Transverse colon (tissue), 4 donors: ENCODE results near the gene FILIP1L. TPM values are rescaled to one million over a fixed set of nuclear protein-coding genes. Genes with fewer than 3 reads are reported as not detected.

Experiments used
- DNase-seq: peaks from one replicate; pipeline ENCODE4 v3.0.0-alpha.2; 2019
- H3K27ac ChIP-seq, 4 donors: fragments of 200-600 bp; sonication (generic); 2 replicates each; pipeline ENCODE4 v1.5.1; 2016 to 2018; ENCODE audit warnings: inconsistent platforms in 4 of 4
- H3K27me3 ChIP-seq: fragments of 200-600 bp; sonication (generic); 2 replicates; pipeline ENCODE4 v1.5.1; 2017; ENCODE audit warnings: inconsistent platforms
- H3K36me3 ChIP-seq, 4 donors: fragments of 200-600 bp; sonication (generic); 2 replicates each; pipeline ENCODE4 v1.5.1; 2017 to 2019; ENCODE audit warnings: inconsistent platforms in 4 of 4
- H3K4me1 ChIP-seq, 4 donors: fragments of 200-600 bp; sonication (generic); 2 replicates each; pipeline ENCODE4 v1.5.1; 2017 to 2020; ENCODE audit warnings: inconsistent platforms in 4 of 4
- H3K4me3 ChIP-seq, 4 donors: fragments of 200-600 bp; sonication (generic); 1 replicate in 1 of 4; 2 replicates in 3 of 4; pipeline versions ENCODE4 v1.5.1 to v1.6.1; 2017 to 2019; ENCODE audit warnings: inconsistent platforms in 4 of 4
- H3K9me3 ChIP-seq, 2 donors: fragments of 200-600 bp; sonication (generic); 2 replicates each; pipeline ENCODE4 v1.5.1; 2017 to 2019; ENCODE audit warnings: inconsistent platforms in 2 of 2
- EP300 ChIP-seq: sonication (generic); formaldehyde crosslinking; IDR thresholded peaks from one replicate; pipeline ENCODE4 v1.6.1; 2017; ENCODE audit warnings: antibody characterized with exemption, low read depth
- POLR2A ChIP-seq: fragments of 450-650 bp; IDR thresholded peaks from one replicate; pipeline ENCODE4 v1.6.1; 2016; ENCODE audit warnings: antibody characterized with exemption, mild to moderate bottlenecking, moderate library complexity
- POLR2AphosphoS5 ChIP-seq, 3 donors: sonication (generic); formaldehyde crosslinking; IDR thresholded peaks; one replicate each; pipeline ENCODE4 v1.6.1; 2016; ENCODE audit warnings: antibody characterized with exemption in 3 of 3
- WGBS, 2 donors: methylation state at CpG; one replicate each; pipeline ENCODE4 v1.1.5; 2018; ENCODE audit warnings: low coverage in 1 of 2; 5-methylcytosine and 5-hydroxymethylcytosine counted together
- in situ Hi-C, 4 donors: fragments of 200-750 bp; cut with MboI; loops; one replicate each; pipeline versions ENCODE4 v1.15.0 to v1.15.1; 2017; ENCODE audit warnings: low sequenced_read_pairs in 3 of 4, low pct_ligation_motif_present in 1 of 4, low pct_unique_long_range_greater_than_20kb in 1 of 4
- intact Hi-C: fragments of 100-400 bp; cut with DNase I; formaldehyde crosslinking; loops from one replicate; pipeline ENCODE4 v1.15.1; 2023; ENCODE audit warnings: low total_unique reads
- total RNA-seq, 4 donors: library from RNA; depleted of rRNA; stranded (reverse); fragments of >200 nt; gene quantifications; one replicate each; pipeline ENCODE4 v1.1.0, GENCODE V29; 2016
- TF ChIP-seq, protein P1 (sequence below), 5 experiments: fragments of 200-600 bp in 3 of 5; fragments of 450-650 bp in 2 of 5; sonication (generic) in 3 of 5; IDR thresholded peaks; 1 replicate in 2 of 5; 2 replicates in 3 of 5; pipeline ENCODE4 v1.5.1; 2016 to 2017; ENCODE audit warnings: antibody characterized with exemption in 5 of 5, inconsistent platforms in 3 of 5, mild to moderate bottlenecking in 2 of 5, moderate library complexity in 1 of 5

Gene FILIP1L
- total RNA-seq, 4 donors from 2014 or later = 12.3 to 38.2 (median 26.9) TPM

DNA sequence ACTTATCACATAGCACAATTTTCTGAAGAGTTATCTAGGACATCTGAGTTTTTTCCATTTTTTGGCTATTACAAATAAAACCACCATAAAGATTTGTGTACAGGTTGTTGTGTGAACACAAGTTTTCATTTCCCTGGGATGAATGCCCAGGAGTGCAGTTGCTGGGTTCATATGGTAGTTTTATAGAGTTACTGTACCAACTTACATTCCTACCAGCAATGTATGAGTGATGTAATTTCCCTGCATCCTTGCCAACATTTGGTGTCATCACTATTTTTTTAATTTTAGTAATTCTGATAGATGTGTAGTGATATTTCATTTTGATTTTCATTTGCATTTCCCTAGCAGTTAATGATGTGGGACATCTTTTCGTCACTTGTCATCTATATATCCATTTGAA is 20.5 kb downstream of the FILIP1L start:
- DNase-seq = no peak
- Histone ChIP-seq H3K4me1 (peaks cover 0 to 18% (median 5%) of the 10 kb centered on the region in 4 donors), H3K36me3 (no peaks in the 10 kb centered on the region), H3K27me3 (no peaks in the 10 kb centered on the region), H3K9me3 (no peaks in the 10 kb centered on the region), H3K4me3 (no peak overlapping the region), H3K27ac (no peak overlapping the region)
- 100% methylated on average over 1 of the region's 1 CpG for WGBS, 2 donors
- TF ChIP-seq POLR2AphosphoS5 (IDR thresholded peaks at IDR 0.05) (no peak), EP300 (no peak), POLR2A (no peak)
- TF ChIP-seq, protein P1, sequence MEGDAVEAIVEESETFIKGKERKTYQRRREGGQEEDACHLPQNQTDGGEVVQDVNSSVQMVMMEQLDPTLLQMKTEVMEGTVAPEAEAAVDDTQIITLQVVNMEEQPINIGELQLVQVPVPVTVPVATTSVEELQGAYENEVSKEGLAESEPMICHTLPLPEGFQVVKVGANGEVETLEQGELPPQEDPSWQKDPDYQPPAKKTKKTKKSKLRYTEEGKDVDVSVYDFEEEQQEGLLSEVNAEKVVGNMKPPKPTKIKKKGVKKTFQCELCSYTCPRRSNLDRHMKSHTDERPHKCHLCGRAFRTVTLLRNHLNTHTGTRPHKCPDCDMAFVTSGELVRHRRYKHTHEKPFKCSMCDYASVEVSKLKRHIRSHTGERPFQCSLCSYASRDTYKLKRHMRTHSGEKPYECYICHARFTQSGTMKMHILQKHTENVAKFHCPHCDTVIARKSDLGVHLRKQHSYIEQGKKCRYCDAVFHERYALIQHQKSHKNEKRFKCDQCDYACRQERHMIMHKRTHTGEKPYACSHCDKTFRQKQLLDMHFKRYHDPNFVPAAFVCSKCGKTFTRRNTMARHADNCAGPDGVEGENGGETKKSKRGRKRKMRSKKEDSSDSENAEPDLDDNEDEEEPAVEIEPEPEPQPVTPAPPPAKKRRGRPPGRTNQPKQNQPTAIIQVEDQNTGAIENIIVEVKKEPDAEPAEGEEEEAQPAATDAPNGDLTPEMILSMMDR (IDR thresholded peaks at IDR 0.05) = no peak
- in situ Hi-C loops (no loop called here), intact Hi-C loops (no loop called here)

DNA sequence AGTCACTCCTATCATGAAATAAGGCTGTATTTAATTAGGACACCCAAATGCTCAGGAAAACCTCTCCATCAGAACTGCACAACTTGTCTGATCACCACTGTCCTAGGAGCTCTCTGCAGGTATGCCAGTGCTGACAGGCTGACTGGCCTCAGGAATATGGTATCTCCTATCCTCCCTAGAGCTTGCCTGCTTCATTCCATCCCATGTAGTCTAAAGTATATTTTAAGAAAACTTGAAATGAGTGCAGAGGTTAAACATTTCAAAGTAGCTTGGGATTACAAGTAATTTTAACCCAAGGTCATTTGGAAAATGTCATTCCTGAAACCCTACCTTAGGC is 23.7 kb downstream of the FILIP1L start:
- H3K4me1 ChIP-seq = peaks cover 0 to 7% (median 2%) of the 10 kb centered on the region in 4 donors
- no peak overlapping the region for H3K27ac ChIP-seq
- no peaks in the 10 kb centered on the region for H3K9me3 ChIP-seq
- no peaks in the 10 kb centered on the region for H3K27me3 ChIP-seq
- intact Hi-C loops = no loop called here
- in situ Hi-C loops = no loop called here
- no peak overlapping the region for H3K4me3 ChIP-seq
- H3K36me3 ChIP-seq = no peaks in the 10 kb centered on the region
- DNase-seq = no peak
- TF ChIP-seq POLR2AphosphoS5 (IDR thresholded peaks at IDR 0.05) = no peak

DNA sequence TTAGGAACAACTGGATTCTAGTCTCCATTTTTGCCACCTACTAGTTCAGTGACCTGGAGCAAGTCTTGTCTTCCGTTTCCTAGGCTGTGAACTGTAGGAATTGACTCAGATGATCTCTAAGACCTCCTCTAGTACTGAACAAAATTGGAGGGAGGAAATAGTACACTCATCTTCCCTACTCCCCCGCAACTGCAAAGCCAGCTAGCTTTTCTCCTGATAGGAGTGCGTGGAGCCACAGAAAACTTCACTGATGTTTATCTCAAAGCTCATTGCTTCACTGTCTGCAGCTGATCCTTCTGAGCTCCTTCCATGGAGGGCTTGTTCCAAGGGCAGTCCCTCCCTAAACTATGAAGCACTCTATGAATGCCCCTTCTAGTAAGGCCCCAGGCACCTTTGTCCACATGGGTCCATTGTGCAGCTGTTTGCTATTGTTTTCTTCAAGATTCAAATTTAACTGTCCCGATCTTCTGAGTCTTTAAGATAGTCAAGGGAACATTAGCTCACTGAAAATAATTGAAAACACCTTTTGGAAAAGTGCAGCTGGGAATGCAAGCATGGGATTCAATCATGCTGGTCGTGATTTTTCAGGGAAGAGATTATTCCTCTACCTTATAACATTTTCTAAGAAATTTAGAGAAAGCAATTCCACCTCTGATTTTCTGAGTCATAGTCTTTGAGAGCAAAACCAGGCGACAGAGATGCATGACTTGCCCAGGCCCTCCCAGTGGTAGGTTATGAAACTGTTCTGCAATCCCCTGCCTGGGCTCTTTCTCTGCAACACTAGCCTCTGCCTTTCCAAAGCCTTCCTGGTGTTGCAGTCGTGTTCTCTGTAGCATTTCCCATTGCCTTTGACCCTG is 24.3 kb downstream of the FILIP1L start:
- Histone ChIP-seq H3K9me3 (no peaks in the 10 kb centered on the region), H3K36me3 (no peaks in the 10 kb centered on the region), H3K27ac (peak overlapping the region in 2 of 4 donors; percentile 2 to 19), H3K27me3 (no peaks in the 10 kb centered on the region), H3K4me3 (no peak overlapping the region), H3K4me1 (peaks cover 0 to 7% (median 2%) of the 10 kb centered on the region in 4 donors)
- in situ Hi-C loops = no loop called here
- WGBS, 2 donors = 80 to 84% methylated on average over 7 of the region's 7 CpGs
- no peak for DNase-seq
- TF ChIP-seq POLR2A (no peak), POLR2AphosphoS5 (IDR thresholded peaks at IDR 0.05) (no peak)
- TF ChIP-seq, protein P1 (IDR thresholded peaks at IDR 0.05) = peak in 4 of 5 experiments; percentile 29 to 43 (median 34)
- intact Hi-C loops = no loop called here

DNA sequence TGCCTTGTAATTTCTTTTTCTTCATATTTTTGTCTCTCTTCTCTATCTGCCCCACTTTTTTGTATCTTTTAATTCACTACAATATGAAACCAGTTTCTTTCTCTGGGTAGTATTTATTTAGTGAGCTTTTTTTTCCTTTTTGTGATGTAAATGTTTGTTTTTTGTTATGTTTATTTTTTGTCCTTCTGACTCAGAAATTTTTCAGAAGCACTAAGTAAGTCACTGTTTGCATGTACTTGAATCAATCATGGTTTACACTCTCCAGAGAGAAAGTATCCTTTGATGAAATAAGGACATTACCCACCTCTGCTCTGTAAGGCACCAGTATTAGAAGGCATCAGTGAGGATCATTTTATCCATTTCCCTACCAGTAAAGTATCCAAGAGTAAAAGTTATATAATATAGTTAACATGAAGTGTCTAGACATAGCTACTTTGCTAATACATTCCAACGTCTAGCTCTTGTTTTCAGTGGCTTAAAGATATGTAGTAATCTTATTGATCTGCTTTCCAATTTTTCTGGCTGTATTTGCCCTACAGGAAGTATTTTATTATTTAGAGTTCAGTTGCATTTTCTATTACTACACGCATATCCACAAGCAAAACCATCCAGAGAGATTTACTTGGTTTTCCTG is 25.4 kb downstream of the FILIP1L start:
- no peak overlapping the region for H3K4me3 ChIP-seq
- H3K4me1 ChIP-seq = peaks cover 0 to 7% (median 2%) of the 10 kb centered on the region in 4 donors
- H3K27me3 ChIP-seq = no peaks in the 10 kb centered on the region
- peak overlapping the region in 2 of 4 donors; percentile 2 to 18 for H3K27ac ChIP-seq
- no peaks in the 10 kb centered on the region for H3K36me3 ChIP-seq
- no peak for TF ChIP-seq POLR2AphosphoS5 (IDR thresholded peaks at IDR 0.05)
- TF ChIP-seq EP300 = no peak
- TF ChIP-seq POLR2A = no peak
- TF ChIP-seq, protein P1 (IDR thresholded peaks at IDR 0.05) = no peak
- 79 to 83% methylated on average over 2 of the region's 2 CpGs for WGBS, 2 donors
- in situ Hi-C loops (no loop called here), intact Hi-C loops (no loop called here)
- no peak for DNase-seq
- no peaks in the 10 kb centered on the region for H3K9me3 ChIP-seq
